ENCODE measurements around the gene LHX6.

Gene LHX6

GRCh38 chr9:122214507-122214906 is 14.2 kb downstream of the LHX6 start:
- H3K4me3 ChIP-seq (ENCODE audit: low read depth, low read length), result no peak overlapping the region
- TF ChIP-seq CTCF (IDR thresholded peaks at IDR 0.05; ENCODE audit: low read depth, low read length), result no peak

- H3K4me3 ChIP-seq (ENCODE audit: low read depth, low read length), result peak overlapping the region; percentile 37
- no peak for TF ChIP-seq CTCF (IDR thresholded peaks at IDR 0.05; ENCODE audit: low read depth, low read length)
Observed at GRCh38 chr9:122213589-122214413, 15.0 kb downstream of the LHX6 start.

GRCh38 chr9:122213102-122213588 is 15.6 kb downstream of the LHX6 start:
- no peak for TF ChIP-seq CTCF (IDR thresholded peaks at IDR 0.05; ENCODE audit: low read depth, low read length)
- H3K4me3 ChIP-seq (ENCODE audit: low read depth, low read length), result no peak overlapping the region

GRCh38 chr9:122212473-122213004 is 16.2 kb downstream of the LHX6 start:
- no peak for TF ChIP-seq CTCF (IDR thresholded peaks at IDR 0.05; ENCODE audit: low read depth, low read length)
- H3K4me3 ChIP-seq (ENCODE audit: low read depth, low read length), result no peak overlapping the region

GRCh38 chr9:122209451-122209850 is 19.3 kb downstream of the LHX6 start:
- H3K4me3 ChIP-seq (ENCODE audit: low read depth, low read length), result no peak overlapping the region
- TF ChIP-seq CTCF (IDR thresholded peaks at IDR 0.05; ENCODE audit: low read depth, low read length), result no peak

GRCh38 chr9:122207096-122207495 is 21.7 kb downstream of the LHX6 start:
- TF ChIP-seq CTCF (IDR thresholded peaks at IDR 0.05; ENCODE audit: low read depth, low read length), result no peak
- no peak overlapping the region for H3K4me3 ChIP-seq (ENCODE audit: low read depth, low read length)
